ENCODE results near the gene C9orf50. TPM values are rescaled to one million over a fixed set of nuclear protein-coding genes. Genes with fewer than 3 reads are reported as not detected.

Gene C9orf50
- total RNA-seq (2022; extraction: Qiagen RNA extraction; ENCODE audit: low read depth) = not detected in 5 replicates

GRCh38 chr9:129620669-129621295 is at the start of gene C9orf50:
TSS of gene C9orf50 (minus strand) at chr9:129621101. CDS start at chr9:129620574, 527 bp downstream.

GRCh38 chr9:129665389-129665775 is 44.5 kb upstream of the C9orf50 start, which contains the start of gene PRRX2:
TSS of gene PRRX2 (plus strand) at chr9:129665647. CDS start at chr9:129665868, 221 bp downstream.

GRCh38 chr9:129641750-129642585 is 21.1 kb upstream of the C9orf50 start, which contains the start of gene ASB6:
TSS of gene ASB6 (minus strand) at chr9:129642151. CDS start at chr9:129641999, 152 bp downstream.

GRCh38 chr9:129626079-129626624 is 5.3 kb upstream of the C9orf50 start, which contains the start of gene NTMT1:
TSS of gene NTMT1 (plus strand) at chr9:129626163. CDS start at chr9:129632704, 6,541 bp downstream.

Other genes starting within 250 kb of the C9orf50 start
- 86.8 to 107 TPM (median 95.0 TPM) in 5 replicates for gene NTMT1, start 5.1 kb upstream of the C9orf50 start, total RNA-seq (2022; extraction: Qiagen RNA extraction; ENCODE audit: low read depth)
- gene ASB6, start 21.1 kb upstream of the C9orf50 start, total RNA-seq (2022; extraction: Qiagen RNA extraction; ENCODE audit: low read depth) = 21.3 to 27.6 TPM (median 25.8 TPM) in 5 replicates
- 6.6 to 12.9 TPM (median 12.4 TPM) in 5 replicates for gene PRRX2, start 44.5 kb upstream of the C9orf50 start, total RNA-seq (2022; extraction: Qiagen RNA extraction; ENCODE audit: low read depth)
- 172 to 205 TPM (median 174 TPM) in 5 replicates for gene PTGES, start 131.9 kb upstream of the C9orf50 start, total RNA-seq (2022; extraction: Qiagen RNA extraction; ENCODE audit: low read depth)
- 23.7 to 26.4 TPM (median 24.2 TPM) in 5 replicates for gene TOR1B, start 182.1 kb upstream of the C9orf50 start, total RNA-seq (2022; extraction: Qiagen RNA extraction; ENCODE audit: low read depth)
- 58.3 to 64.4 TPM (median 63.3 TPM) in 5 replicates for gene TOR1A, start 203.0 kb upstream of the C9orf50 start, total RNA-seq (2022; extraction: Qiagen RNA extraction; ENCODE audit: low read depth)
- gene C9orf78, start 214.2 kb upstream of the C9orf50 start, total RNA-seq (2022; extraction: Qiagen RNA extraction; ENCODE audit: low read depth) = 45.9 to 50.4 TPM (median 47.7 TPM) in 5 replicates
- gene USP20, start 214.4 kb upstream of the C9orf50 start, total RNA-seq (2022; extraction: Qiagen RNA extraction; ENCODE audit: low read depth) = 3.5 to 6.0 TPM (median 4.8 TPM) in 5 replicates